ENCODE data around the gene RCN2. TPM values are rescaled to one million over a fixed set of nuclear protein-coding genes. Genes with fewer than 3 reads are reported as not detected.

RCN2 gene
- total and polyA plus RNA-seq, 2 of the 13 experiments (the other 11 are each of a cell fraction or from before 2014, with no cell fraction given) = 84.4 to 89.0 TPM

DNA sequence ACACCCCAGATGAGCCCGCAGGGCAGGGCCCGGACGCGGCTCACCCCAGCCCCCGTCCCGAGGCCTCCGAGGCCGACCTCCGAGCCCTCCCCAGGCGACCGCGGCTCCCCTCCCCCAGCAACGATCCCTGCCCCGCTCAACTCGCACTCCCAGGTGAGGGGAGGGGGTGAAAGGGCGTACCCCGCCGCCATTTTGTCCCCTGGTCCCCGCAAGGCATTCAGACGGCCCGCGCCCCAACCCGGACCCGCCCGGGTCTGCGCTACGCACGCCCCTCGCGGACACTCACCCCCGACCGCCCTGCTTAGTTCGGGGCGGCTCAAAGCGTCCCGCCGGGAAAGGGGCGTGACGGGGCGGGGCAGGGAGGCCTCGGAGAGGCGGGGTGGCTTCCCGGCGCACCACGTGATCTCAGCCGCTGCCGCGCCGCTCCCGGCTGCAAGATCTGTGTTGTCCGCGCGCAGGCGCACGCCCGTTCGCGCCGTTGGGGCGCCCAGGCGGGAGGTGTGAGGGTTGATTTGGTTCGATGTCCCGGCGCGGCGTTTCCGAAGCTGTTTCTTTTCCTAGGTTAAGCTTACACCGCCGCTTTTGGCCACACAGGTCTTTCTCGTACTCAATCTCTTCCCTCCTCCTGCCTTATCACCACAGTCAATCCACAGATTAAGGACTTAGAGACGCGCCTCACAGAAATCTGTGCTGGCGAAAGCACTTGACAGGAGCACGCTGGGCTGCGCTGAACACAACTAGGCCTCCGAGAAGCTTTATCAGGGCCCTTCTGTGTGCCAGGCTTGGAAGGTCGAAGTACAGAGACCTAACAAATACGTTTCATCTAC, 26.3 kb upstream of the RCN2 start, which contains the start of gene SCAPER (continued):
- TF ChIP-seq, protein P1, sequence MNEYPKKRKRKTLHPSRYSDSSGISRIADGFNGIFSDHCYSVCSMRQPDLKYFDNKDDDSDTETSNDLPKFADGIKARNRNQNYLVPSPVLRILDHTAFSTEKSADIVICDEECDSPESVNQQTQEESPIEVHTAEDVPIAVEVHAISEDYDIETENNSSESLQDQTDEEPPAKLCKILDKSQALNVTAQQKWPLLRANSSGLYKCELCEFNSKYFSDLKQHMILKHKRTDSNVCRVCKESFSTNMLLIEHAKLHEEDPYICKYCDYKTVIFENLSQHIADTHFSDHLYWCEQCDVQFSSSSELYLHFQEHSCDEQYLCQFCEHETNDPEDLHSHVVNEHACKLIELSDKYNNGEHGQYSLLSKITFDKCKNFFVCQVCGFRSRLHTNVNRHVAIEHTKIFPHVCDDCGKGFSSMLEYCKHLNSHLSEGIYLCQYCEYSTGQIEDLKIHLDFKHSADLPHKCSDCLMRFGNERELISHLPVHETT (CRISPR knock-in tag; conservative IDR thresholded peaks at IDR 0.05) = no peak; the same call in none of the 2 replicates
- TF ChIP-seq FOXK1 (CRISPR knock-in tag; IDR thresholded peaks at IDR 0.05; ENCODE audit: borderline replicate concordance, low read depth) = 0 out of 2 replicates have a peak, but pooled peaks have one; percentile 53
- no peak; the same call in 1 of the 2 replicates for TF ChIP-seq THAP11 (CRISPR knock-in tag; IDR thresholded peaks at IDR 0.05)
- TF ChIP-seq PHF21A (CRISPR knock-in tag; IDR thresholded peaks at IDR 0.05) = peak; percentile 72
- no peak; the same call in 1 of the 2 replicates for TF ChIP-seq JDP2 (CRISPR knock-in tag; IDR thresholded peaks at IDR 0.05; ENCODE audit: borderline replicate concordance)
- no peak for TF ChIP-seq FIP1L1 (IDR thresholded peaks at IDR 0.05; ENCODE audit: borderline replicate concordance, insufficient read depth, low read depth, low read length)
- no peak for TF ChIP-seq RBAK (CRISPR knock-in tag; IDR thresholded peaks at IDR 0.05)
- TF ChIP-seq RBFOX2 (IDR thresholded peaks at IDR 0.05; ENCODE audit: low read depth, low read length) = peak; percentile 84
- TF ChIP-seq, protein P2, sequence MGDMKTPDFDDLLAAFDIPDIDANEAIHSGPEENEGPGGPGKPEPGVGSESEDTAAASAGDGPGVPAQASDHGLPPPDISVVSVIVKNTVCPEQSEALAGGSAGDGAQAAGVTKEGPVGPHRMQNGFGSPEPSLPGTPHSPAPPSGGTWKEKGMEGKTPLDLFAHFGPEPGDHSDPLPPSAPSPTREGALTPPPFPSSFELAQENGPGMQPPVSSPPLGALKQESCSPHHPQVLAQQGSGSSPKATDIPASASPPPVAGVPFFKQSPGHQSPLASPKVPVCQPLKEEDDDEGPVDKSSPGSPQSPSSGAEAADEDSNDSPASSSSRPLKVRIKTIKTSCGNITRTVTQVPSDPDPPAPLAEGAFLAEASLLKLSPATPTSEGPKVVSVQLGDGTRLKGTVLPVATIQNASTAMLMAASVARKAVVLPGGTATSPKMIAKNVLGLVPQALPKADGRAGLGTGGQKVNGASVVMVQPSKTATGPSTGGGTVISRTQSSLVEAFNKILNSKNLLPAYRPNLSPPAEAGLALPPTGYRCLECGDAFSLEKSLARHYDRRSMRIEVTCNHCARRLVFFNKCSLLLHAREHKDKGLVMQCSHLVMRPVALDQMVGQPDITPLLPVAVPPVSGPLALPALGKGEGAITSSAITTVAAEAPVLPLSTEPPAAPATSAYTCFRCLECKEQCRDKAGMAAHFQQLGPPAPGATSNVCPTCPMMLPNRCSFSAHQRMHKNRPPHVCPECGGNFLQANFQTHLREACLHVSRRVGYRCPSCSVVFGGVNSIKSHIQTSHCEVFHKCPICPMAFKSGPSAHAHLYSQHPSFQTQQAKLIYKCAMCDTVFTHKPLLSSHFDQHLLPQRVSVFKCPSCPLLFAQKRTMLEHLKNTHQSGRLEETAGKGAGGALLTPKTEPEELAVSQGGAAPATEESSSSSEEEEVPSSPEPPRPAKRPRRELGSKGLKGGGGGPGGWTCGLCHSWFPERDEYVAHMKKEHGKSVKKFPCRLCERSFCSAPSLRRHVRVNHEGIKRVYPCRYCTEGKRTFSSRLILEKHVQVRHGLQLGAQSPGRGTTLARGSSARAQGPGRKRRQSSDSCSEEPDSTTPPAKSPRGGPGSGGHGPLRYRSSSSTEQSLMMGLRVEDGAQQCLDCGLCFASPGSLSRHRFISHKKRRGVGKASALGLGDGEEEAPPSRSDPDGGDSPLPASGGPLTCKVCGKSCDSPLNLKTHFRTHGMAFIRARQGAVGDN (CRISPR knock-in tag; IDR thresholded peaks at IDR 0.05) = peak; percentile 100
- TF ChIP-seq, protein P3, sequence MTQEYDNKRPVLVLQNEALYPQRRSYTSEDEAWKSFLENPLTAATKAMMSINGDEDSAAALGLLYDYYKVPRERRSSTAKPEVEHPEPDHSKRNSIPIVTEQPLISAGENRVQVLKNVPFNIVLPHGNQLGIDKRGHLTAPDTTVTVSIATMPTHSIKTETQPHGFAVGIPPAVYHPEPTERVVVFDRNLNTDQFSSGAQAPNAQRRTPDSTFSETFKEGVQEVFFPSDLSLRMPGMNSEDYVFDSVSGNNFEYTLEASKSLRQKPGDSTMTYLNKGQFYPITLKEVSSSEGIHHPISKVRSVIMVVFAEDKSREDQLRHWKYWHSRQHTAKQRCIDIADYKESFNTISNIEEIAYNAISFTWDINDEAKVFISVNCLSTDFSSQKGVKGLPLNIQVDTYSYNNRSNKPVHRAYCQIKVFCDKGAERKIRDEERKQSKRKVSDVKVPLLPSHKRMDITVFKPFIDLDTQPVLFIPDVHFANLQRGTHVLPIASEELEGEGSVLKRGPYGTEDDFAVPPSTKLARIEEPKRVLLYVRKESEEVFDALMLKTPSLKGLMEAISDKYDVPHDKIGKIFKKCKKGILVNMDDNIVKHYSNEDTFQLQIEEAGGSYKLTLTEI (CRISPR knock-in tag; conservative IDR thresholded peaks at IDR 0.05) = no peak
- TF ChIP-seq ERF (CRISPR knock-in tag; IDR thresholded peaks at IDR 0.05) = peak; percentile 95
- no peak; the same call in 1 of the 2 replicates for TF ChIP-seq EED (CRISPR knock-in tag; IDR thresholded peaks at IDR 0.05)
- peak; percentile 96 for TF ChIP-seq ZNF451 (CRISPR knock-in tag; IDR thresholded peaks at IDR 0.05)
- TF ChIP-seq MIXL1 (CRISPR knock-in tag; IDR thresholded peaks at IDR 0.05) = no peak; the same call in 1 of the 2 replicates
- TF ChIP-seq CHD4 (IDR thresholded peaks at IDR 0.05; ENCODE audit: borderline replicate concordance, low read length) = no peak
- TF ChIP-seq, protein P4, sequence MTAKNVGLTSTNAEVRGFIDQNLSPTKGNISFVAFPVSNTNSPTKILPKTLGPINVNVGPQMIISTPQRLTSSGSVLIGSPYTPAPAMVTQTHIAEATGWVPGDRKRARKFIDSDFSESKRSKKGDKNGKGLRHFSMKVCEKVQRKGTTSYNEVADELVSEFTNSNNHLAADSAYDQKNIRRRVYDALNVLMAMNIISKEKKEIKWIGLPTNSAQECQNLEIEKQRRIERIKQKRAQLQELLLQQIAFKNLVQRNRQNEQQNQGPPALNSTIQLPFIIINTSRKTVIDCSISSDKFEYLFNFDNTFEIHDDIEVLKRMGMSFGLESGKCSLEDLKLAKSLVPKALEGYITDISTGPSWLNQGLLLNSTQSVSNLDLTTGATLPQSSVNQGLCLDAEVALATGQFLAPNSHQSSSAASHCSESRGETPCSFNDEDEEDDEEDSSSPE (CRISPR knock-in tag; IDR thresholded peaks at IDR 0.05) = peak; percentile 98
- TF ChIP-seq ZNF331 (CRISPR knock-in tag; IDR thresholded peaks at IDR 0.05) = peak; percentile 67; the same call in 1 of the 2 replicates
- TF ChIP-seq ZSCAN21 (CRISPR knock-in tag; IDR thresholded peaks at IDR 0.05; ENCODE audit: borderline replicate concordance) = peak; percentile 86
- TF ChIP-seq SP140L (CRISPR knock-in tag; IDR thresholded peaks at IDR 0.05; ENCODE audit: borderline replicate concordance) = peak; percentile 40; the same call in 1 of the 2 replicates
- TF ChIP-seq, protein P5, sequence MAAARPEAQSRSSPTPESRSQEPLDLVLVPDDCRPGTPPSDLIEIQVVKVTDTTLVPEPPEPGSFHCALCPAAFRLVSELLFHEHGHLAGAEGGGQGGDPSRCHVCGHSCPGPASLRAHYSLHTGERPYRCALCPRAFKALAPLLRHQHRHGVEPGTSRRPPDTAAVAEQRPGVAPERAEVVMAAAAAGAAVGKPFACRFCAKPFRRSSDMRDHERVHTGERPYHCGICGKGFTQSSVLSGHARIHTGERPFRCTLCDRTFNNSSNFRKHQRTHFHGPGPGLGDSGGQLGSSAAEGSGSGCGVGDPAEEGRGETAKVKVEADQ (CRISPR knock-in tag; IDR thresholded peaks at IDR 0.05; ENCODE audit: borderline replicate concordance) = 0 out of 2 replicates have a peak, but pooled peaks have one; percentile 62
